DMS53 treated with DMSO at 0.1 percent for 48 hours (cell line): ENCODE data around the gene KIAA1191.
"Not testable (repeated sequence)": the region's sequence is repeated elsewhere in the genome, so short reads cannot be mapped to it uniquely, and the experiment has no call there.

ENCODE experiments used
- DNase-seq: peaks from one replicate; lab custom pipeline; 2025; ENCODE audit not compliant: unreplicated experiment; lab: John Stamatoyannopoulos, UW

Gene KIAA1191, protein sequence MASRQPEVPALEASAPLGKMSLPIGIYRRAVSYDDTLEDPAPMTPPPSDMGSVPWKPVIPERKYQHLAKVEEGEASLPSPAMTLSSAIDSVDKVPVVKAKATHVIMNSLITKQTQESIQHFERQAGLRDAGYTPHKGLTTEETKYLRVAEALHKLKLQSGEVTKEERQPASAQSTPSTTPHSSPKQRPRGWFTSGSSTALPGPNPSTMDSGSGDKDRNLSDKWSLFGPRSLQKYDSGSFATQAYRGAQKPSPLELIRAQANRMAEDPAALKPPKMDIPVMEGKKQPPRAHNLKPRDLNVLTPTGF

DNA sequence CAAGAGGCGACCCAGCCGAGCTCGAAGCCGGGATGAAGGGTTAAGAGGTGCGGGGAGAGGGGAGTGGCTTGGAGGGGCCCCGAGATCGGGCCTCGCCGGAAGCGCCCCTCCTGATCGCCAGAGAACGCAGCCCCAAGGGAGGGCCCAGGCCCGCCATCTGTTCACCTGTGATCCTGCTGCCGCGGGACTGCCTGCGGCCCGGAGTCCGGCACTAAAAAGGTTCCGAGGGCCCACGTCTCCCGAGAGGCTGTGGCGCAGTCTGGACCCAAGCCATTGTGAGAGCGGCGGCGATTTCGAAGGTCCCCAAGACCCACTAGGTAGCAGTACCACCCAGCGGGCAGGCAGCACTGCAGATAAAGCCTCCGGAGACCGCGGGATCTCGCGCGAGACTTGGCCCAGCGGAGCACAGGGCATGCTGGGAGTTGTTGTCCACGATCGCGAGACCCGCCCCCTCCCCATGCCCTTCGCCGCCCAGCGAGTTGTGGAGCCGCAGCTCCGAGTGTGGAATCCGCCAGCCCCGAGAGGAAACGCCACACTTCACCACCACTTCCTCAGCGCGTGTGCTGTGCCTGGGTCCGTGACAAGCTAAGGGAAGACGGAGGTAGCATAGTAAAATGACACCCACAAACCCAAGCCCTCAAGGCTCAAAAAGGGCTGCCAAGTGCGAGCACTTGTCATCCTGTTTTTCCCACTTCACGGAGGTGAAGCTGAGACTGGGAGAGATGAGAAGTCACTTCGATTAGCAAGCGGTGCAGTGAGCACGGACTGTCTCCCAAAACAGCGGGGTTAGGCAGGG lies at the start of gene KIAA1191:
TSS of gene KIAA1191 (minus strand) at position 328 of the 796 bp plus-strand sequence. CDS start 2,256 bp downstream, outside the sequence.
- peak; percentile 84 for DNase-seq

DNA sequence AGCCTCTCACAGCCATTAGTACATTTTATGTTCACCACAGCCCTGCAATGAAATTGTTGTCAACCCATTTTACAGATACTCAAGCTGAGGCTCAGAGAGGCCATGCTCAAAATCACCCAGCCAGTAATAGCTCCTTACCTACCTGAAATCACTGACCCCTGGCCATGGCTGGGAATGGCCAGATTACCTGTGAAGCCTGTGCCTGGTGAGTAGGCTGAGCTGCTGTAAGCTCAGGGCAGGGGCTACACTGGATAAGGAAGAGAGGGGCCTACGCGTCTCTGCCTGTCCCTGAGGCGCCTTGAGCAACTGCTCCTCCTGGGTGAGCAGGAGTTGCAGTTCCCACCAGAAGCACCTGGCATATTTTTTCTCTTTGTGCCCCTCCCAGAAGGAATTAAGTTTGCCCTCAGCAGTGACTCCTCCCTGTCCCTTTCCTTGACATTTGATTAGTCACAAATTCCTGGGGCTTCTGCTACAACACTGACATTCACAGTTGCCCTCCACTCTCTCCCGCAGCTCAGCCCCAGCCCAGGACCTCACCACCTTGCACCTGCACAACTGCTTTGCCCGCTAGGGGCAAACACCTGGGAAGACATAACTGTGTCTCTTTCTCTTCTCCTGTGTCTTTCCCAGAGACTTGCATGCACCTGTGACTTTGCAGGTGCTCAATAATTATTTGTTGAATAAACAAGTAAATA lies 49.1 kb upstream of the KIAA1191 start:
- DNase-seq = no peak

DNA sequence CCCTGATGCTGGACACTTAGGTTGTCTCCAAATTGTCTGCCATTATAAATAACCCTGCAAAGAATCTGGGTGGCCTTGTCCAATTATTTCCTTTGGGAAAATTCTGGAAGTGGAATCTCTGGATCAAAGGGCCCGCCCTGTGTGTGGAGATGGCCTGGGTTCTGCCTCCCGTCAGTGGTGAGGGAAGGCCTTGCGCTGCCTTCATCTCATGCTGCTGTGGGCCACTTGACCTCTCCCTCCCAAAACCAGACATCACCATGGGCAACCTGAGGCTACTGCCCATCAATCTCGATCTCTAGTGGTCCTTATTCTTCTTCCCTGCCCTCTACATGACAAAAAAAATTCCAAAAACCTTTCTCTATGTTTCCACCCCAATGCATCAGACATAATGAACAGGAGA lies 48.2 kb upstream of the KIAA1191 start:
- DNase-seq = no peak

DNA sequence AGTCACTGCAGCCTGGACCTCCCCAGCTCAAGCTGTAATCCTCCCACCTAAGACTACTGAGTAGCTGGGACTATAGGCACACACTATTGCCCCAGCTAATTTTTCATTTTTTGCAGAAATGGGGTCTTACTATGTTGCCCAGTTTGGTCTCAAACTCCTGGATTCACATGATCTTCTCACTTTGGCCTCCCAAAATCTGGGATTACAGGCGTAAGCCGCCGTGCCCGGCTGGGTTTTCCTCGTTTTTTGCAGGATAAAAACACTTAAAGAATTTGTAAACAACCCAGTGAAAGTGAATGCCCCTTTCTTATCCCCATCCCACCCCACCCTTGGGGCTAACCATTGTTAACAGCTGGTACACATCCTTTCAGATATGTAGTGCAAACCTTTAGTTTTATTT lies 47.0 kb upstream of the KIAA1191 start:
- no peak for DNase-seq

DNA sequence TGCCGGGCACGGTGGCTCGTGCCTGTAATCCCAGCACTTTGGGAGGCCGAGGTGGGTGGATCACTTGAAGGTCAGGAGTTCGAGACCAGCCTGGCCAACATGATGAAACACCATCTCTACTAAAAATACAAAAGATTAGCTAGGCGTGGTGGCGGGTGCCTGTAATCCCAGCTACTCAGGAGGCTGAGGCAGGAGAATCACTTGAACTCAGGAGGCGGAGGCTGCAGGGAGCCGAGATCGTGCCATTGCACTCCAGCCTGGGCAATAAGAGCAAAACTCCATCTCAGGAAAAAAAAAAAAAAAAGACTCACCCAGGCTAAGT lies 46.6 kb upstream of the KIAA1191 start:
- DNase-seq = not testable (repeated sequence)

DNA sequence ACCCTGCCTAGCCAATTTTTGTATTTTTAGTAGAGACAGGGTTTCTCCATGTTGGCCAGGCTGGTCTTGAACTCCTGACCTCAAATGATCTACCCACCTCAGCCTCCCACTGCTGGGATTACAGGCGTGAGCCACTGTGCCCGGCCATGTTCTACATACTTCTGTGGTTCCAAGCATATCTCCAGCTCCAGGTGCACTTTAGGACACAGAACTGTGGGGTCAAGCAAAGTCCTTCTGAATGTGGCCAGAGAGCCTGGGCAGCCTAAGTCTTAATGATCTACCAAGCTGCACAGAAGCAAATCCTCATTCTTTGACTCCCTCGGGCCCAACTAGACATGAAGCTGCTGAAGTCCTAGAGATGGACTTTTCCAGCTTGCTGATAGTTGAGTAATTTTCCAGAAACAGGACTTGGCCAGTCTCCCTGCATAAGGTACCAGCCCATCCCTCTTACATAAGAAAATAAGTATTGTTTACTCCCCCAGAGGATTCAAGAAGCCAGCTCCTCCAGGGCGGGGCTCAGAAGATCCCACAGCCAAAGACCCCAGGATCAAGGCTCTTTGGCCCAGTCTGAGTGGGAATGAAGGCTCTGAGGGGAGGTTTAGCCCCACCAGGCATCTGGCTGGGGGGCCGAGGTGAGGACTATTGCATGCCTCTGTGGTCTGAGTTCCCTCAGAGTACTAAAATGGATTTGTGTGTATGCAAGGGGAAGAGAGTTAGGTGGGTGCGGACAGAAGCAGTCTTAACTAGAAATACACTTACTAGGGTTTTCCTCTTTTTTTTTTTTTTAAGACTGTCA lies 46.1 kb upstream of the KIAA1191 start:
- no peak for DNase-seq

DNA sequence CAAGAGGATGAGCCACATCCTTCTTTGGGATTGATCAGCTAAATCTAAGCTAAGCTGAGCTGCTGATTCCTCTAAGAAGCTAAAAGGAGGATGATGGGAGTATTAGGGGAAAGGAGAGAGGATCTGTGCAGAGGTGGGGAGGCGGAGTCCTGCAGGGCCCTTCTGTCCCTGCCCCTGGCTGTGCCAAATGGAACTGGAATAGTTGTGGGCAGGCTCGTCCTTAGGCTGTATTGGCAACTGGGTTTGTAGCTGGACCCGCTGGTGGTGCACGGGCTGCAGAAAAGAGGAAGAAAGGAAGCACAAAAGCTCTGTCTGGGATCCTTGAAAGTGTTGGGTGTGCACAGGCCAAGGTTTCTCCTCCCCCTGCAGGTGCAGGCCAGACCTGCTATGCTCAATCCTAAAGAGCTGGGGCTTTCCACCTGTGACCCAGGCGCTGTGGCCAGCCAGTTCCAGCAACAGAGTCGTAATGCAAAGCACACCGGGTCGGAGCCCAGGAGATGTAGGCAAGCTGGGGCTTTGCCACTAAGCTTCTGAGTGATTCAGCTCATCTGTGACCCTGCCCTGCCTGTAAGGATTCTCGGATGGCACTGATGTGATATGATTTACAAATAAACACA lies 45.0 kb upstream of the KIAA1191 start:
- no peak for DNase-seq

DNA sequence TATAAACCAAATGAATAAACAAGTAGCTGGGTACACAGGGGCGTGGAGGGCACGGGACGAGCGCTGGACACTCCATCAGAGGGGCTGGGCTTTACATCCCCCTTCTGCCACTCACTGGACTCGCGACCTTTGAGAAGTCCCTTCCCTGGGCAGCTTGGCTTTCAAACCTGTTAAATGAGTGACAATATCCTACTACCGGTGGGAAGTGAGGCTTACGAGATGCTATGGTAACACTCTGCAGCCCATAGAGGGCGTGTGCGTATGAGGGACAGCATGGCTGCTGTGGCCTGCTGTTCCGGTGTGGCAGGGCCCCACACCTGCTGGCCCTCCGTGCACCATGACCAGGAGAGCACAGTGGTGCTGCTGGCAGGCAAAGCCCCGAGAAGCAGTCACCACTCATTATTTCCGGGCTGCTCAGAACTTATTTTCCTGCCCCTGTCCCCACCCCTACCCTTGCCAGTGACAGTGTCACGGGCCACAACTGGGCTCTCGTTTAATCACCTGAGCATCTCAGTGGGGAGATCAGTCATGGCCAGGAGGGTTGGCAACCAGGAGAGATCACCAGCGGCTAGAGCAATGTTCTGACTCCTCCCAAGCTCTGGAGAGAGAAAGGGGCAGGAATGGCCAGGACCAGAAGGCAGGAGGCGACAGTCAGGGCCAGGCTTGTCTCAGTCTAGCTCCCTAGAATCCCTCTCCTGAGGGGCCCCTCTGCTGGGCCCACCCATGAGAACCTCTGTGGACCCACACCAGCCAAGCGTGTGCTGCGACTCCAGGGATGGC lies 44.3 kb upstream of the KIAA1191 start:
- no peak for DNase-seq

DNA sequence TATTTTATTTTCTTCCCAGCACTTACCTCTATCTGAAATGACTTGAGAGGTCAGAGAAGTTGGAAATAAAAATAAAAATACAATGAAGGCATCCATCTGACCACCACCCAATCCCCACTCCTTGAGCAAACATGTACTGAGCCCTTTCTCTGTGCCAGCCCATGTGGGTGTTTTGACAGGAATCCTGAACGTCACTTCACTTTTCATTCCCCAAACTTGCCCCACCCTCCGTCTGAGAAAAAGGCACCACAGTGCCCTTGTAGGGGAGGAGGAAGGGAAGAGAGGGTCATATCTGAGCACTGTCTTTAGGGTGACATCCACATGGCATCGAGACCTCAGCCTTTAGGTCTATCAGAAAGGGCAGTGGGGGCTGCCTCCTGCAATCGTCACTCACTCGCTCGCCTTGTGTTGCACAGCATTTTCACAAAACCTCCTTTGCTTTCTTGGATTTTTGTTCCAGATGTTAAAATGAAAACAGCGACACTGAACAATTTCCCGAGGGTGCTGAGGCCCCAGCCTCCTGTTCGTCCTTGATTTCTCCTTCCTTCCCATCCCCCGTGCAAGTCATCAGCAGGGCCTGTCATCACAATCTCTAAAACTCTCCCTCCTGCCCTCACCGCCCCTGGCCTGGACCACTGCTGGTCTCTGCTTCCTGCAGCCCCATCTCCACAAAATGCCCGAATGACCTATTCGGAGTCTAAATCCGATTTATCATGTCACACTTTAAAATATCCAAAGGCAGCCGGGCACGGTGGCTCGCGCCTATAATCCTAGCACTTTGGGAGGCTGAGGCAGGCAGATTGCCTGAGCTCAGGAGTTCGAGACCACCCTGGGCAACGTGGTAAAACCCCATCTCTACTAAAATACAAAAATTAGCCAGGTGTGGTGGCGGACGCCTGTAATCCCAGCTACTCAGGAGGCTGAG lies 40.0 kb upstream of the KIAA1191 start:
- DNase-seq = no peak

DNA sequence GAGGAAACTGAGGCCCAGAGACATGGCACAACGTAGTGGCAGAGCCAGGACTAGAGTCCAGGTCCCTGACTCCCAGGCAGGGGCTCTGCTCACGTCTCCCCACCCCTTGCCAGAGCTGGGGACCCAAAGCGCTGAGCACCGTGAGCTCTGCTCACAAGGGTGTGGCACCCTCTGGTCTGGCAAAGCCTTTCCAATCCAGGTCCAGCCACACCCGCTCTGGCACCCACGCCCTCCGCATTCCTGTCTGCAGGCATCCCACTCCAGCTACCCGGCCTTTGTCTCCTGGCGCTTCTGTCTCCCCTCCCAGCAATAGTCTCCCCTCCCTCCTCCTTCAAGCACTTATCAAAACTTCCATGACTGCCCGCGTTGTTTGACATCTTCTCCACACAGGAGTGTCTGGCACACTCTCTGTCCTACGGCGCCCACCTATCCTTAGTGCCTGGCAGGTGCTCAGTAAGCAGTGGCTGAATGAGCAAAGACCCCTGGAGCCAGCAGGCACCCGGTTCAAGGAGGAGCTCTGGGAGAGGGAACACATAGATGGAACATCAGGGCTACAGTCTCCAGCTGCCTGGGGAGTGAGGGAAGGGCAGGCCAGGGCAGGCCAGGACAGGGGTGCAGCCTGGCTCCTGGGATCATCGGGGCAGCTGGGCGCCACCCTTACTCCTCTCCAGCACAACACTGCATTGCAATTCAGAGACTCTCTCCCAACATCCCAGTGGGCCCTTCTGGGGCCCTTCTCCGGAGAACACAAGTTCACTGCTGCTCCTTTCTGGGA lies 39.0 kb upstream of the KIAA1191 start:
- DNase-seq = no peak

DNA sequence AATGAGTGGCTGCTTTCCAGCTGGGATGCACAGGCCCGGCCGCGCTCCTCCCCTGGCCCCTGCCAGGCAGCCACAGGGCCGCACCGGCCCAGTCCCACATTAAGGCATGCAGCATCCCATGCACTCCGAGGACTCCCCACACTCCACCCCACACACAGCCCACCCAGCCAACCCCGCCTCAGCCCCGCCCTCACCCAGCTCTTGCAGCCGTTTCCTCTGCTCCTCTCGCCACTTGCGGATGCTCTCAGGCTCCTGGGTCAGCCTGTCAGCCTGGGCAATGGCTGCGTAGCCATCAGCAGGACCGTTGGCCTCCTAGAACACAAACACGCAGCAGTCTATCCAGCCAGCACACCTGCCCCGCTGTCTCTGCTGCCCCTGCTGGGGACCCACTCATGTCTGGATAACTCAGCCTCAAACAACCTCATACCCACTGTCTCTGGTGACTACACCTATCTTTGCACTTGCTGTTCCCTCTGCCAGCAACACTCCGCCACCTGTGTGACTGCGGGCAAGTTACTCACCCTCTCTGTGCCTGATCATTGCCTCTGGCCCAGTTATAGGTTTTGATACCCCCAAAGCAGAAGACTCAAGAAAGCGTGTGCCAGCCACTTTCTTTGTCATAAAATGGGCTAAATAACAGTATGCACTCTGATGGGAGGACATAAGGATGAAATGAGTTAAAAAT lies 36.3 kb upstream of the KIAA1191 start:
- DNase-seq = no peak

DNA sequence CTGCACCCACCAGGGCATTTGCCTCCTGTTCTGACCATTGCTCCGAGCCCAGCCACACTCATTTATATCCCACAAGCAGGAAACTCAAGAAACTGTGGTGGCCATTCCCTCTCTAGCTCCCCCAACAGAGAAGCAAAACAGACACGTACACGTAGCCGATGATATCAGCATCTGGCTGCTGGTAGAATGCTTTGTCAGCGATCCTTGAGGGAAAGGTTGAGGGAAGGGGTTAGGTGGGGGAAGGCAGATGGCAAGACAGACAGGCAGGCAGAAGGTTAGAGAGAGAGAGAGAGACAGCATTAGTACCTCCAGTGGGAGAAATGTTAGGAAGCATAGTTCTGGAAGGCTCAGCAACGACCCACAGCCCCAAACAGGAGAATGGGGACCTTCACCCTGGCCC lies 34.8 kb upstream of the KIAA1191 start:
- no peak for DNase-seq

DNA sequence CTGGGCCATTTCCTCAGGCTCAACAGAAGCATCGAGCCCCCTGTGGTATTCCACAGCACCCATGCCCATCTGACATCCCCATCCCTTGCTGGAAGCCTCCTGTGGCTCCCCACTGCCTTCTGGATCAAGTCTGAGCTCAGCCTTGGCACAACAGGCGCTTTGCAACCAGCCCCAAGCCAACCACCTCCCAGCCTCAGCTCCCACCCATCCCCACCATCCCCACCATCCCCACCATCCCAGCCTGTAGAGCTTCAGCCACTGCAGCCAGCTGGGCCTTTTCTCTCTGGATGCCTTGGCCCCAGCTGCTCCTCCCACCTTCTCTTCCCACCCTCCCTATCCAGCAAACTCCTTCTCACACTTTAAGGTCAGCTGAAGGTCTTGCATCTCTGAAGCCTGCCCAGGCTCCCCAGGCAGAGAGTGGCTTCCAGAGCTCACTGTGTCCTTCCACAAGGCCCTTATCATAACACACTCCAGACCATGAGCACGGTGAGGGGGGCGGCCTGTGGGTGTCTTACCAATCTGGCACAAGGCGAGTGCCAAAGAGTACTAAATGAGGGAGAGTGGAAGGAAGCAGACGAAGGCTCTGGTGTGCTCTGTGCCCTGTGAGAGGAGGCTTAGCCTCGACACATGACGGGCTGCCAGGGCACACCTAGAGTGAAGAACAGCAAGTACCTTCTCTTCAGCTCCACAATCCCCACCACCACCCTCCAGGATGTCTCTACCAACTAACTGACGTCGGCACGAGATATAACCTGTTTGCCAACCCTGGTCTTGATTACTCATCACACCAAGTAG lies 33.5 kb upstream of the KIAA1191 start:
- DNase-seq = no peak

DNA sequence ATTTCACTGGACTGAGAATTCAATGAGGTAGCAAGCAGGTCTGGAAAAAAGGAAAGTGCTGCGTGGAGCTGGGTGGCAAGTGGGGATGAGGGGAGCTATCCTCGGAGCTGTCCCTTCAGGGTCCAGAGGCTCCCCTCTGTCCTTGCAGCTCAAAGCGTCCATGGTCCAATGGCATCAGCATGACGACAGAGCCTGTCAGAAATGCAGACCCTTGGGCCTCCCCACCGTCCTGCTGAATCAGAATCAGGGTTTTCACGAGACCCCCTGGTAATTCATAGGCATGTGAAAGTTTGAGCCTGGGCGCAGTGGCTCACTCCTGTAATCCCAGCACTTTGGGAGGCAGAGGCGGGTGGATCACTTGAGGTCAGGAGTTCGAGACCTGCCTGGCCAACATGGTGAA lies 32.5 kb upstream of the KIAA1191 start:
- DNase-seq = no peak

DNA sequence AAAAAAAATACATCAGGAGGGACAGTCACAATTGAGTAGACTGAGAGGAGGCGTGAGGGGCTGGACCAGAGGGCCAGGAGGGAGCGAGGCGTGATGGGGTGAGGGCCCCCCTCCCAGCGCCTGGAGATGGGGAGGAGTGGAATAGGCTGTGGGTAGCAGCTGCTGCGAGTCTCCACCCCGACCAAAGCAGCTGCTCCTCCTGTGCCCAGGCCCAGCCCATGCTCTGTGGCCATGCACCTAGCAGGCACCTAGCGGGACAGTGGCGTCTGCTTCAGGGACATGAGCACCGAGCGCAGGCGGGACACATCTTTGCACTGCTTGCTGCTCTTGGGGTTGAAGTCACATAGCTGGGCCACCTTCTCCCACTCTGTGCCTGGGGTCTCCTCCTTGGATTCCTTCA lies 31.0 kb upstream of the KIAA1191 start:
- DNase-seq = no peak

DNA sequence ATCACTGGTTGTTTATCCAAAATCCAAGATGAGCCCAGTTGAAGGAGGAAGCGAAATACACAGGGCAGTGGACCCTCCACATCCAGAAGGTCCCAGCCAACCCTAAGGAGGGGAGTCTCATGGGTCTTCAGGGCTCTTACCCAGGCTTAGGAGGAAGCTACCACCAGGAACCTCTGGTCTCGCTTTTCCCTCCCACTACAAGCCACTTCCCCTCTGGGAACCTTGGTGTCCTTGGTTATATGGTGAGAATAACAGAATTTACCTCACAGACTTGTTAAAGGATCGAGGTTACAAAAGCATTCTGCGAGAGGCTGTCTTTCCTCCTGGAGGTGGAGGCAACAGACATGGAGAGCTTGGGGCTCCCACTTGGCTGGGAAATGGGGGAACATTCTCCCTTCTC lies 30.4 kb upstream of the KIAA1191 start:
- DNase-seq = no peak

DNA sequence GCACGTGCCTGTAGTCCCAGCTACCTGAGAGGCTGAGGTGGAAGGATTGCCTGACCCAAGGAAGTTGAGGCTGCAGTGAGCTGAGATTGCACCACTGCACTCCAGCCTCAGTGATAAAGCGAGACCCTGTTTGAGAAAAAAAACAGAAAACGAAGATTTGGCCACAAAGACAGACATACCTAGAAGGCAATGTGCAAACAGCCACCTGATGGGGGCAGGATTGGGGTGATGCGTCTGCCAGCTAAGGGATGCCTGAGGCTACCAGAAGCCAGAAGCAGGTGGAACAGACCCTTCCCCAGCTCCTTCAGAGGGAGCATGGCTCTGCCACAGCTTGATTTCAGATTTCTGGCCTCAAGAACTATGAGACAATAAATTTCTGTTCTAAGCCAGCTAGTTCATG lies 29.9 kb upstream of the KIAA1191 start:
- DNase-seq = no peak
